WTC11 (cell line): ENCODE measurements around the gene PACS1. TPM values are rescaled to one million over a fixed set of nuclear protein-coding genes. Genes with fewer than 3 reads are reported as not detected.

Source experiments
- ATAC-seq: fragments of 200-7000 bp; cut with Tn5 transposase; 2 replicates; pipeline ENCODE4 v1.10.0; 2021; ENCODE audit warnings: mild to moderate bottlenecking, moderate library complexity
- CTCF ChIA-PET: fragments of 300-600 bp; sonication (Branson Sonifier 250); formaldehyde crosslinking; loops from one replicate; lab custom pipeline; 2021; ENCODE audit warnings: antibody characterized with exemption; lab: Charles Lee
- POLR2A ChIA-PET: fragments of 350-600 bp; sonication (Branson Sonifier 250); formaldehyde crosslinking; loops from one replicate; lab custom pipeline; 2021; ENCODE audit warnings: antibody characterized with exemption; lab: Charles Lee
- DNase-seq: peaks from one replicate; pipeline ENCODE4 v3.0.0; 2021; ENCODE audit warnings: low spot score
- H3K27ac Mint-ChIP-seq: 2 replicates; pipeline ENCODE4 v1.8.0; 2021; ENCODE audit warnings: mixed read lengths
- H3K27me3 Mint-ChIP-seq: 2 replicates; pipeline ENCODE4 v1.8.0; 2021; ENCODE audit warnings: low read depth, mild to moderate bottlenecking, moderate library complexity, mixed read lengths
- H3K36me3 Mint-ChIP-seq: 2 replicates; pipeline ENCODE4 v1.8.0; 2021; ENCODE audit warnings: mixed read lengths
- H3K4me1 Mint-ChIP-seq: 2 replicates; pipeline ENCODE4 v1.8.0; 2022; ENCODE audit warnings: mixed read lengths
- H3K4me3 Mint-ChIP-seq: 2 replicates; pipeline ENCODE4 v1.8.0; 2021; ENCODE audit warnings: mild to moderate bottlenecking, moderate library complexity, mixed read lengths
- H3K9me3 Mint-ChIP-seq: 2 replicates; pipeline ENCODE4 v1.8.0; 2021; ENCODE audit warnings: mixed read lengths
- CREB1 ChIP-seq: sonication (generic); formaldehyde crosslinking; IDR thresholded peaks from 2 replicates; pipeline ENCODE4 v1.8.0; 2023; ENCODE audit warnings: mild to moderate bottlenecking, missing genetic modification reagents
- CTCF ChIP-seq: fragments of 200-600 bp; IDR thresholded peaks from 2 replicates; pipeline ENCODE4 v1.8.0; 2022; ENCODE audit warnings: antibody characterized with exemption
- FOXJ3 ChIP-seq: sonication (generic); formaldehyde crosslinking; IDR thresholded peaks from 2 replicates; pipeline ENCODE4 v1.9.0; 2021; ENCODE audit warnings: missing genetic modification reagents, mild to moderate bottlenecking, borderline replicate concordance
- GRHL2 ChIP-seq: fragments of 250-450 bp; sonication (Bioruptor Pico); IDR thresholded peaks from 2 replicates; pipeline ENCODE4 v1.8.0; 2022; ENCODE audit warnings: mild to moderate bottlenecking, moderate library complexity; ENCODE audit not compliant: insufficient replicate concordance, severe bottlenecking
- MLX ChIP-seq: sonication (generic); formaldehyde crosslinking; IDR thresholded peaks from 2 replicates; pipeline ENCODE4 v1.8.1; 2023; ENCODE audit warnings: mild to moderate bottlenecking, missing genetic modification reagents, moderate library complexity
- NFATC4 ChIP-seq: fragments of 250-450 bp; sonication (Bioruptor Pico); IDR thresholded peaks from 2 replicates; pipeline ENCODE4 v1.9.0; 2021; ENCODE audit warnings: mild to moderate bottlenecking
- NFE2L1 ChIP-seq: sonication (generic); formaldehyde crosslinking; IDR thresholded peaks from 2 replicates; pipeline ENCODE4 v1.8.1; 2023; ENCODE audit warnings: missing genetic modification reagents
- NR3C1 ChIP-seq: sonication (generic); formaldehyde crosslinking; conservative IDR thresholded peaks from 2 replicates; pipeline ENCODE4 v1.8.1; 2023; ENCODE audit warnings: low read depth, mild to moderate bottlenecking, missing genetic modification reagents
- PRDM15 ChIP-seq: sonication (generic); formaldehyde crosslinking; IDR thresholded peaks from 2 replicates; pipeline ENCODE4 v1.8.0; 2022; ENCODE audit warnings: missing genetic modification reagents
- SOX15 ChIP-seq: fragments of 250-450 bp; sonication (Bioruptor Pico); IDR thresholded peaks from 2 replicates; pipeline ENCODE4 v1.9.0; 2021; ENCODE audit warnings: mild to moderate bottlenecking
- SP1 ChIP-seq: sonication (generic); formaldehyde crosslinking; conservative IDR thresholded peaks from 2 replicates; pipeline ENCODE4 v1.8.1; 2022; ENCODE audit warnings: missing genetic modification reagents
- TCF7 ChIP-seq: sonication (generic); formaldehyde crosslinking; IDR thresholded peaks from 2 replicates; pipeline ENCODE4 v1.8.0; 2022; ENCODE audit warnings: mild to moderate bottlenecking, low read depth, missing genetic modification reagents, moderate library complexity
- USF1 ChIP-seq: sonication (generic); formaldehyde crosslinking; IDR thresholded peaks from 2 replicates; pipeline ENCODE4 v1.8.0; 2022; ENCODE audit warnings: mild to moderate bottlenecking, missing genetic modification reagents
- ZMAT4 ChIP-seq: fragments of 250-450 bp; sonication (Bioruptor Pico); IDR thresholded peaks from 2 replicates; pipeline ENCODE4 v1.9.0; 2021; ENCODE audit warnings: mild to moderate bottlenecking
- ZNF512 ChIP-seq: sonication (generic); formaldehyde crosslinking; IDR thresholded peaks from 2 replicates; pipeline ENCODE4 v1.8.1; 2022; ENCODE audit warnings: missing genetic modification reagents, borderline replicate concordance
- total RNA-seq: library from RNA; stranded (reverse); gene quantifications from 3 replicates; pipeline ENCODE4 v1.2.3, GENCODE V29; 2021

The PACS1 gene
- total RNA-seq, 1 experiment from 2014 or later: 34.8 TPM

- DNase-seq (no peak), ATAC-seq (no peak)
- Mint-ChIP-seq H3K27ac (no peak overlapping the region), H3K27me3 (no peaks in the 10 kb centered on the region), H3K4me3 (no peak overlapping the region), H3K9me3 (no peaks in the 10 kb centered on the region), H3K36me3 (no peaks in the 10 kb centered on the region), H3K4me1 (peaks cover 37% of the 10 kb centered on the region)
- TF ChIP-seq GRHL2 (CRISPR knock-in tag) (no peak), ZNF512 (no peak), TCF7 (CRISPR knock-in tag) (no peak), ZMAT4 (CRISPR knock-in tag) (no peak), MLX (CRISPR knock-in tag) (no peak), FOXJ3 (CRISPR knock-in tag) (no peak), CTCF (no peak), PRDM15 (CRISPR knock-in tag) (no peak)
- CTCF ChIA-PET: no interaction called here
- POLR2A ChIA-PET: no interaction called here
These were observed 53.8 kb downstream of the PACS1 start for GRCh38 chr11:66123902-66124301.

- Mint-ChIP-seq H3K4me3 (no peak overlapping the region), H3K4me1 (peaks cover 32% of the 10 kb centered on the region), H3K36me3 (no peaks in the 10 kb centered on the region), H3K27me3 (no peaks in the 10 kb centered on the region)
- ATAC-seq: no peak
- POLR2A ChIA-PET: no interaction called here
- no peak for TF ChIP-seq CREB1 (CRISPR knock-in tag)
- TF ChIP-seq, all 79 proteins: peak for 0
- Mint-ChIP-seq H3K27ac (no peak overlapping the region), H3K9me3 (no peaks in the 10 kb centered on the region)
- CTCF ChIA-PET: no interaction called here
- DNase-seq: no peak
These were observed 54.5 kb downstream of the PACS1 start for GRCh38 chr11:66124564-66124963.

- POLR2A ChIA-PET: no interaction called here
- ATAC-seq (no peak), DNase-seq (no peak)
- no peak for TF ChIP-seq USF1 (CRISPR knock-in tag)
- TF ChIP-seq NFATC4: no peak
- TF ChIP-seq SP1: no peak
- TF ChIP-seq NFE2L1: no peak
- TF ChIP-seq NR3C1 (CRISPR knock-in tag): no peak
- no peak for TF ChIP-seq FOXJ3 (CRISPR knock-in tag)
- no peak for TF ChIP-seq CTCF
- no peak for TF ChIP-seq SOX15 (CRISPR knock-in tag)
- H3K4me3 Mint-ChIP-seq: no peak overlapping the region
- no peaks in the 10 kb centered on the region for H3K27me3 Mint-ChIP-seq
- no peaks in the 10 kb centered on the region for H3K9me3 Mint-ChIP-seq
- no peaks in the 10 kb centered on the region for H3K36me3 Mint-ChIP-seq
- peaks cover 32% of the 10 kb centered on the region for H3K4me1 Mint-ChIP-seq
- H3K27ac Mint-ChIP-seq: peak overlapping the region; percentile 83
- CTCF ChIA-PET: interaction anchor here (0.6 to 1.4 kb wide), 4 partner anchors 58 to 242 kb away, joined by 3 to 4 read pairs (median 4); no protein-coding TSS in a partner anchor
These were observed 56.0 kb downstream of the PACS1 start for GRCh38 chr11:66126064-66126463.
